Esophagus squamous epithelium (tissue), 4 donors: Measurements from ENCODE around the gene UQCC2.

Experiments used
- POLR2A ChIP-seq, 4 donors: fragments of 450-650 bp; IDR thresholded peaks; one replicate each; pipeline ENCODE4 v1.6.1; 2017; ENCODE audit warnings: antibody characterized with exemption in 4 of 4, mild to moderate bottlenecking in 4 of 4, moderate library complexity in 3 of 4
- TF ChIP-seq, protein P1 (sequence below), 6 experiments: fragments of 450-650 bp in 4 of 6; fragments of 200-600 bp in 2 of 6; sonication (generic) in 2 of 6; IDR thresholded peaks; one replicate each; pipeline ENCODE4 v1.5.1; 2016 to 2019; ENCODE audit warnings: antibody characterized with exemption in 6 of 6, mild to moderate bottlenecking in 4 of 6, moderate library complexity in 4 of 6

DNA sequence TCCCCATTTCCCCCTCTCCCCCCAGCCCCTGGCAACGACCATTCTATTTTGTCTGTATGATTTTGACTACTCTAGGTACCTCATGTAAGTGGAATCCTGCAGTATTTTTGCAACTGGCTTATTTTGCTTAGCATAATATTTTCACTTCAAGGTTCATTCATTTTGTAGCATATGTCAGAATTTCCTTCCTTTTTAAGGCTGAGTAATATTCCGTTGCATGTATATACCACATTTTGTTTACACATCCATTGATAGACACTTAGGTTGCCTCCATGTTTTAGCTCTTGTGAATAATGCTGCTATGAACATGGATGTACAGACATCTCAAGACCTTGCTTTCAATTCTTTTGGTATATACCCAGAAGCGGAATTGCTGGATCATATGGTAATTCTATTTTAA lies 1.4 kb upstream of the UQCC2 start:
- TF ChIP-seq, protein P1, sequence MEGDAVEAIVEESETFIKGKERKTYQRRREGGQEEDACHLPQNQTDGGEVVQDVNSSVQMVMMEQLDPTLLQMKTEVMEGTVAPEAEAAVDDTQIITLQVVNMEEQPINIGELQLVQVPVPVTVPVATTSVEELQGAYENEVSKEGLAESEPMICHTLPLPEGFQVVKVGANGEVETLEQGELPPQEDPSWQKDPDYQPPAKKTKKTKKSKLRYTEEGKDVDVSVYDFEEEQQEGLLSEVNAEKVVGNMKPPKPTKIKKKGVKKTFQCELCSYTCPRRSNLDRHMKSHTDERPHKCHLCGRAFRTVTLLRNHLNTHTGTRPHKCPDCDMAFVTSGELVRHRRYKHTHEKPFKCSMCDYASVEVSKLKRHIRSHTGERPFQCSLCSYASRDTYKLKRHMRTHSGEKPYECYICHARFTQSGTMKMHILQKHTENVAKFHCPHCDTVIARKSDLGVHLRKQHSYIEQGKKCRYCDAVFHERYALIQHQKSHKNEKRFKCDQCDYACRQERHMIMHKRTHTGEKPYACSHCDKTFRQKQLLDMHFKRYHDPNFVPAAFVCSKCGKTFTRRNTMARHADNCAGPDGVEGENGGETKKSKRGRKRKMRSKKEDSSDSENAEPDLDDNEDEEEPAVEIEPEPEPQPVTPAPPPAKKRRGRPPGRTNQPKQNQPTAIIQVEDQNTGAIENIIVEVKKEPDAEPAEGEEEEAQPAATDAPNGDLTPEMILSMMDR (IDR thresholded peaks at IDR 0.05) = no peak
- no peak for TF ChIP-seq POLR2A (IDR thresholded peaks at IDR 0.05)
